ENCODE data around the gene PLCH1. TPM values are rescaled to one million over a fixed set of nuclear protein-coding genes. Genes with fewer than 3 reads are reported as not detected.

PLCH1 gene
- total RNA-seq, 1 donor from 2014 or later = 20.9 TPM

DNA sequence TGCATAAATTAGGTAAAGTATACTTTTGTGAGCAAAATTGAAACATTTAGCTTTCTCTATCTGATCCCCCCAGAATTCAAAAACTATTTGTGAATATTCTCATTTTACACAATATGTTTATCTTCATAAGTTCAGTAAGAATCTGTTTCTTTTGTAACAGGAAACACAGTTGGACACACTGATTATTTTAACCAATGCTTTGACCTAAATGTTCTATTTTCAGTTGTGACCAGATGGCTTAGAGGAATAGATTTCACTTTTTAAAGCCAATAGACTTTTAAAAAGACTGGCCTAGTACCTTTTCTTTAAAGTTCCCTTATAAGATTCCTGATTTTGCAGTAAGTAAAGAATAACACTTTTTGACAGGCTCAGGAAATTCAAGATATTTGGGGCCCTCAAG is 377.4 kb downstream of the PLCH1 start:
- peaks cover 4% of the 10 kb centered on the region for H3K27me3 Mint-ChIP-seq (ENCODE audit: unreplicated experiment)

DNA sequence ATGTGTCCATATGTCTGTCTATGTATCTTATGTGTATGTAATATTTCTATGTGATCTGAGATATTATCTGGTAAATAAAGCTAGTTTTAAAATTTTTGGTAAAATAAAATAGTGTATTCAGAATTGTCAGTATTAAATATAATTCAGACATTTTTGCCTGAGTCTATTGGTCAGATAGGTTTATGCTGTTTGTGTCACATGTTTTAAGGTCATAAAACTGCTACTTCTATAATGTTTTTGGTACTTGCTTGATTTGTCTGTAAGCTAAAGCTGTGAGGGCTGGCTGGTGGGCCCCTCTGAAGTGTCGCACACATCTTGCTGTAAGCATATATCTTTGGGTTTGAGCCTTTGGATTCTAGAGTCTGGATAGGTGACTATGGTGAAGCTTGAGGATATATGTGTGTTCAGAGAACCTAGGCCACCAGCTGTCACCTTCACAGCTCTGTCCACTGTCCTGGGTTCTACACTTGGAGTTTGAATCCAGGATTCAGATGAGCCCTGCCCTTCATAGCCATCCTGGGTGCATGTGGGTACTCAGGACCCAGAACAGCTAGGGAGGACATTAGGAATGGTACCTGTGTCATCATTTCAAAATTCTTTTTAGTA is 379.6 kb downstream of the PLCH1 start:
- no peak for DNase-seq (ENCODE audit: low spot score)
- Mint-ChIP-seq H3K27me3 (ENCODE audit: unreplicated experiment) (peaks cover 4% of the 10 kb centered on the region), H3K4me3 (ENCODE audit: unreplicated experiment) (no peak overlapping the region), H3K27ac (ENCODE audit: unreplicated experiment) (no peak overlapping the region), H3K36me3 (ENCODE audit: low read depth, unreplicated experiment) (no peaks in the 10 kb centered on the region), H3K9me3 (ENCODE audit: unreplicated experiment) (no peaks in the 10 kb centered on the region), H3K4me1 (ENCODE audit: unreplicated experiment) (peaks cover 9% of the 10 kb centered on the region)
- TF ChIP-seq CTCF (IDR thresholded peaks at IDR 0.05; ENCODE audit: unreplicated experiment) = no peak

More for the DNA sequence above, 377.4 kb downstream of the PLCH1 start:
- Mint-ChIP-seq H3K36me3 (ENCODE audit: low read depth, unreplicated experiment) (no peaks in the 10 kb centered on the region), H3K4me1 (ENCODE audit: unreplicated experiment) (peaks cover 13% of the 10 kb centered on the region), H3K4me3 (ENCODE audit: unreplicated experiment) (no peak overlapping the region), H3K27ac (ENCODE audit: unreplicated experiment) (no peak overlapping the region), H3K9me3 (ENCODE audit: unreplicated experiment) (no peaks in the 10 kb centered on the region)
- no peak for TF ChIP-seq CTCF (IDR thresholded peaks at IDR 0.05; ENCODE audit: unreplicated experiment)
- DNase-seq (ENCODE audit: low spot score) = no peak

DNA sequence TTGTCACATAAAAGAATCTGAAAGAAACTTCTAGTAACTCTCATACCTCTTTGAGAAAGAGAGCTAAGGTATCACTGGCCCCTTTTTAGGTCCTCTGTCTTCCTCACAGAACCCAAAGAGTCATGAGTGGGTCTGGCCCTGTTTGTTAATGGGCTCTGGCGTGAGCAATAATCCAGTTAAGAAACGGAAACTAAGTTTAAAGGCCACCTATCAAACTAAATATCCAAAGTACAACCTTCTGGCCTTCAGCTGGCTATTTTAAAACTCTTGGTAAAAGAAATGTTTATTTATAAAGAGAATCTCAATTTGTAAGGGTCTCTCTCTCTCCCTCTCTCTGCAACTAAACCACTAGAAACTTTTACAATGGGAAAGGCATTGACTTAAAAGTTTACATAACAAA is 380.4 kb downstream of the PLCH1 start:
- no peak for DNase-seq (ENCODE audit: low spot score)
- Mint-ChIP-seq H3K9me3 (ENCODE audit: unreplicated experiment) (no peaks in the 10 kb centered on the region), H3K27me3 (ENCODE audit: unreplicated experiment) (peaks cover 4% of the 10 kb centered on the region), H3K4me3 (ENCODE audit: unreplicated experiment) (no peak overlapping the region), H3K27ac (ENCODE audit: unreplicated experiment) (no peak overlapping the region), H3K4me1 (ENCODE audit: unreplicated experiment) (peaks cover 9% of the 10 kb centered on the region), H3K36me3 (ENCODE audit: low read depth, unreplicated experiment) (no peaks in the 10 kb centered on the region)
- TF ChIP-seq CTCF (IDR thresholded peaks at IDR 0.05; ENCODE audit: unreplicated experiment) = no peak

DNA sequence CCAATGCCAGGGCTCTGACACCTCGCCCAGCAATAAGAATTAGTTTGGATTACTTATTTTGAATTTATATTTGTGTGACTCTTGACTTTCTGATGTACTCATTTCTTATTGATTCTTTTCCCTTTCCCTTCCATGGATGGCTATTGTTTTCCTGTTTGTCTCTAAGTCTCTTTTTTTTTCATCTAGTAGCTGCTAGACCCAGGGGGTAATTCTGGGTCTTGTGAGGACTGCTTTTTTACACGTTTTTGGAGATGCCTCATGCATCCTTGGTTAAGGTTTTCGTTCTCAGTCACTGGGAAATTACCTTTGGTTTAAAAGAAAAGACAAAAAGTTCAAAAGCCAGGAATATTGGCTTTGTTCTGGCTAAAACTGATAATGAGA is 381.2 kb downstream of the PLCH1 start:
- no peak for TF ChIP-seq CTCF (IDR thresholded peaks at IDR 0.05; ENCODE audit: unreplicated experiment)
- H3K36me3 Mint-ChIP-seq (ENCODE audit: low read depth, unreplicated experiment) = no peaks in the 10 kb centered on the region
- H3K9me3 Mint-ChIP-seq (ENCODE audit: unreplicated experiment) = no peaks in the 10 kb centered on the region
- H3K4me1 Mint-ChIP-seq (ENCODE audit: unreplicated experiment) = peaks cover 9% of the 10 kb centered on the region
- peaks cover 4% of the 10 kb centered on the region for H3K27me3 Mint-ChIP-seq (ENCODE audit: unreplicated experiment)
- no peak overlapping the region for H3K4me3 Mint-ChIP-seq (ENCODE audit: unreplicated experiment)
- peak overlapping the region; percentile 33 for H3K27ac Mint-ChIP-seq (ENCODE audit: unreplicated experiment)
- DNase-seq (ENCODE audit: low spot score) = no peak

DNA sequence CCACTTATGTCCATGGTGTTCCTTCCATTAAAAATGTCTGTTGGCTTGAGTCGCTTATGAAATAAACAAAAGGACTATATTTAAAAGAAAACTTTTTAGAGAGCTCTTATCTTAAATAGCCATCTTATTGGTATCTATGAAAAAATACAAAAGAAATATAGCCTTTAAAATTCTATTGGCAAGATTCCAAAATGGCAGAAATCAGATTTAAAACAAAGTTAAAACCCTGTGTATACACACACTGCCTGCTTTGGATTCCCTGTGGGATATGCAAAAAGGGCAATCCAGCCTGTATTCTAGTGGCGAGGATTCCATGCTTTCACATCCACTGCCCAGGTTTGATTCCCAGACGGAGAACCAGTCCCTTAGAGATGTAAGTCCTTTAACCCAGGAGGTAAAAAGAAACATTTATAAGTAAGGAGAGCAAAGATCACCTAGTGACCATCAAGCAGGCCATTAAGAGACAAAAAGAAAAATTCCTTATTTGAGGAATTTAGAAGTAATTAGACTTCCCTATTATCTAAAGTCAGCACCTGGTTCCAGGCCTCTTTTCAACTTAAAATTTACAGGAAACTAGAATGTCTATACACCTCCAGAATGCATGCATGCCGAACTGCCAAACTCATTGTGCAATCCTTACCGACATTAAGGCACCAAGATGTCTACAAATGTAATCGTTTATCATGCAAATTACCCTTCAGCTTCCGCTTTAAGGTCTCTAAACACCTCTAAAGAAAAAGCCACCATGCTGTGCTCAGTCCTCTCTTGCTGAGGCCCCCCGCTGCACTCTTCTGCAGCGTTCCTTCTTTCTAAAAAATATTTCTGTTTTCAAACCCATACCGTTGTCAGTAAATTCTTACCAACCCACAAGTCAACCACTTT is 381.8 kb downstream of the PLCH1 start:
- no peak overlapping the region for H3K4me3 Mint-ChIP-seq (ENCODE audit: unreplicated experiment)

More for the DNA sequence above, 381.8 kb downstream of the PLCH1 start:
- Mint-ChIP-seq H3K4me1 (ENCODE audit: unreplicated experiment) (peaks cover 7% of the 10 kb centered on the region), H3K27me3 (ENCODE audit: unreplicated experiment) (peaks cover 4% of the 10 kb centered on the region), H3K27ac (ENCODE audit: unreplicated experiment) (peak overlapping the region; percentile 33), H3K36me3 (ENCODE audit: low read depth, unreplicated experiment) (no peaks in the 10 kb centered on the region), H3K9me3 (ENCODE audit: unreplicated experiment) (no peaks in the 10 kb centered on the region)
- DNase-seq (ENCODE audit: low spot score) = no peak
- no peak for TF ChIP-seq CTCF (IDR thresholded peaks at IDR 0.05; ENCODE audit: unreplicated experiment)

Measured in endothelial cell (in vitro differentiated cells).